PC-3 (cell line): ENCODE measurements around the gene SLC35D1.

Experiments
- CTCF ChIP-seq: fragments of 300-600 bp; sonication (generic); conservative IDR thresholded peaks from 2 replicates; pipeline ENCODE4 v1.5.1; 2017; ENCODE audit warnings: antibody characterized with exemption, low read depth, mild to moderate bottlenecking, low read length
- EZH2 ChIP-seq: fragments of 300-600 bp; sonication (generic); IDR thresholded peaks from one replicate; pipeline ENCODE4 v1.6.1; 2017; ENCODE audit warnings: antibody characterized with exemption, mild to moderate bottlenecking, low read length; ENCODE audit not compliant: unreplicated experiment

GRCh38 chr1:67053785-67054772 is at the start of gene SLC35D1:
- TF ChIP-seq EZH2 (no peak), CTCF (no peak)
